Astrocyte of the hippocampus (primary cell): ENCODE results near the gene ZMYND8.
A peak's percentile ranks its signal among the peaks of the same experiment; 100 is the strongest.
"Not testable (repeated sequence)": the region's sequence is repeated elsewhere in the genome, so short reads cannot be mapped to it uniquely, and the experiment has no call there.

Experiments used
- DNase-seq: peaks from one replicate; pipeline ENCODE4 v3.0.0; 2011; ENCODE audit warnings: low read depth, low spot score

ZMYND8 gene

GRCh38 chr20:47370850-47371782 is 14.6 kb upstream of the ZMYND8 start:
- DNase-seq, result peak; percentile 63

- DNase-seq, result no peak
Measured at GRCh38 chr20:47370214-47370613, 13.7 kb upstream of the ZMYND8 start.

GRCh38 chr20:47368301-47368700 is 11.8 kb upstream of the ZMYND8 start:
- no peak for DNase-seq

- not testable (repeated sequence) for DNase-seq
Measured at GRCh38 chr20:47366301-47366700, 9.8 kb upstream of the ZMYND8 start.

- no peak for DNase-seq
Measured at GRCh38 chr20:47365023-47365764, 8.7 kb upstream of the ZMYND8 start.

GRCh38 chr20:47362361-47363219 is 6.1 kb upstream of the ZMYND8 start:
- no peak for DNase-seq

GRCh38 chr20:47361057-47361915 is 4.8 kb upstream of the ZMYND8 start:
- no peak for DNase-seq

- DNase-seq, result peak; percentile 93
Measured at GRCh38 chr20:47360297-47361056, 4.0 kb upstream of the ZMYND8 start.

GRCh38 chr20:47359530-47360296 is 3.2 kb upstream of the ZMYND8 start:
- no peak for DNase-seq

GRCh38 chr20:47358672-47359529 is 2.4 kb upstream of the ZMYND8 start:
- DNase-seq, result peak; percentile 95

- DNase-seq, result no peak
Measured at GRCh38 chr20:47358039-47358671, 1.7 kb upstream of the ZMYND8 start.

- peak; percentile 81 for DNase-seq
Measured at GRCh38 chr20:47357296-47358038, 968 bp upstream of the ZMYND8 start.

GRCh38 chr20:47356220-47356525 is 326 bp downstream of the ZMYND8 start:
- DNase-seq, result no peak

- DNase-seq, result peak; percentile 38
Measured at GRCh38 chr20:47355489-47356219, 845 bp downstream of the ZMYND8 start.

GRCh38 chr20:47354714-47355488 is 1.6 kb downstream of the ZMYND8 start:
- DNase-seq, result peak; percentile 28

GRCh38 chr20:47354464-47354713 is 2.1 kb downstream of the ZMYND8 start:
- DNase-seq, result peak; percentile 29
